Breast epithelium (tissue), 4 donors: ENCODE results near the gene RIPOR2. TPM values are rescaled to one million over a fixed set of nuclear protein-coding genes. Genes with fewer than 3 reads are reported as not detected.

Experiments
- DNase-seq, 2 donors: peaks; one replicate each; pipeline ENCODE4 v3.0.0-alpha.2; 2019; ENCODE audit warnings: low spot score in 2 of 2
- H3K27ac ChIP-seq, 2 donors: fragments of 200-600 bp; sonication (generic) in 1 of 2; one replicate each; pipeline ENCODE4 v1.5.1; 2016 to 2019; ENCODE audit warnings: mild to moderate bottlenecking in 1 of 2
- H3K27me3 ChIP-seq, 2 donors: fragments of 200-600 bp; sonication (generic) in 1 of 2; one replicate each; pipeline versions ENCODE4 v1.5.1 to v1.6.0; 2017 to 2019; ENCODE audit warnings: control low read depth in 1 of 2, mild to moderate bottlenecking in 1 of 2
- H3K36me3 ChIP-seq: fragments of 200-600 bp; one replicate; pipeline ENCODE4 v1.5.1; 2019
- H3K4me1 ChIP-seq, 2 donors: fragments of 200-600 bp; sonication (generic); one replicate each; pipeline ENCODE4 v1.5.1; 2016 to 2019; ENCODE audit warnings: control low read depth in 1 of 2
- H3K4me3 ChIP-seq, 3 donors: fragments of 200-600 bp; sonication (generic); 1 replicate in 2 of 3; 2 replicates in 1 of 3; pipeline ENCODE4 v1.5.1; 2016 to 2019; ENCODE audit warnings: mild to moderate bottlenecking in 3 of 3, moderate library complexity in 2 of 3
- H3K9me3 ChIP-seq, 2 donors: fragments of 200-600 bp; sonication (generic) in 1 of 2; one replicate each; pipeline ENCODE4 v1.5.1; 2016 to 2019; ENCODE audit warnings: control low read depth in 1 of 2
- CTCF ChIP-seq, 3 donors: fragments of 450-650 bp; IDR thresholded peaks; one replicate each; pipeline ENCODE4 v1.5.1; 2016 to 2017; ENCODE audit warnings: antibody characterized with exemption in 3 of 3, mild to moderate bottlenecking in 3 of 3, moderate library complexity in 3 of 3
- POLR2A ChIP-seq: fragments of 450-650 bp; IDR thresholded peaks from one replicate; pipeline ENCODE4 v1.6.1; 2016; ENCODE audit warnings: antibody characterized with exemption, mild to moderate bottlenecking, moderate library complexity
- POLR2AphosphoS5 ChIP-seq, 3 donors: sonication (generic); formaldehyde crosslinking; IDR thresholded peaks; one replicate each; pipeline ENCODE4 v1.6.1; 2017; ENCODE audit warnings: antibody characterized with exemption in 3 of 3
- intact Hi-C: fragments of 100-400 bp; cut with DNase I; formaldehyde crosslinking; loops from one replicate; pipeline ENCODE4 v1.15.1; 2023; ENCODE audit warnings: low total_unique reads
- total RNA-seq, 3 donors: library from RNA; depleted of rRNA; stranded (reverse); fragments of >200 nt; gene quantifications; one replicate each; pipeline ENCODE4 v1.1.0, GENCODE V29; 2016

The RIPOR2 gene
- total RNA-seq, 3 donors from 2014 or later, result 13.8 to 70.5 (median 29.2) TPM

DNA sequence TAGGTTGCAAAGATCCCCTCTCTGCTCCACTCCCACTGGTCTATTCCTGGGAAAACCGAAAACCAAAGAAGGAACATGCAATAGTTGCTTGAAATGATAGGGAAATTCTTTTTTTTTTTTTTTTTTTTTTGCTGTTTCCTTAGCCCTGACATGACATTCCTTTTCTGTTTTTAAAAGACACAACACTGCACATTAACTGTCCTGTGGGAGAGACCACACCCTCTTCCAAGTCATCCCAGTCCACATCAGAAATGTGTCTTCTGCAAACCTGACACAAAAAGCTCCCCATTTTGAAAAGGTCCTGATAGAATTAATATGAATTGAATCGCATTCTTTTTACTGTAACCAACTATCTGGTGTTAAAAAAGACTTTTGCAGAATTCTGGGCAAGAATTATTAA is 43.4 kb upstream of the RIPOR2 start:
- Histone ChIP-seq H3K27ac (no peak overlapping the region), H3K36me3 (no peaks in the 10 kb centered on the region), H3K4me1 (no peaks in the 10 kb centered on the region), H3K4me3 (no peak overlapping the region), H3K9me3 (no peaks in the 10 kb centered on the region), H3K27me3 (no peaks in the 10 kb centered on the region)
- no peak for TF ChIP-seq POLR2A
- TF ChIP-seq CTCF (IDR thresholded peaks at IDR 0.05), result no peak
- no peak for TF ChIP-seq POLR2AphosphoS5 (IDR thresholded peaks at IDR 0.05)
- no peak for DNase-seq
- intact Hi-C loops, result no loop called here

- DNase-seq, result no peak
- H3K27me3 ChIP-seq, result no peaks in the 10 kb centered on the region
- H3K27ac ChIP-seq, result no peak overlapping the region
- no peaks in the 10 kb centered on the region for H3K9me3 ChIP-seq
- intact Hi-C loops, result no loop called here
- TF ChIP-seq CTCF (IDR thresholded peaks at IDR 0.05) (no peak), POLR2A (no peak), POLR2AphosphoS5 (IDR thresholded peaks at IDR 0.05) (no peak)
- H3K4me3 ChIP-seq, result no peak overlapping the region
- H3K4me1 ChIP-seq, result no peaks in the 10 kb centered on the region
- H3K36me3 ChIP-seq, result no peaks in the 10 kb centered on the region
These were observed 38.7 kb upstream of the RIPOR2 start for GRCh38 chr6:24974182-24975171.

DNA sequence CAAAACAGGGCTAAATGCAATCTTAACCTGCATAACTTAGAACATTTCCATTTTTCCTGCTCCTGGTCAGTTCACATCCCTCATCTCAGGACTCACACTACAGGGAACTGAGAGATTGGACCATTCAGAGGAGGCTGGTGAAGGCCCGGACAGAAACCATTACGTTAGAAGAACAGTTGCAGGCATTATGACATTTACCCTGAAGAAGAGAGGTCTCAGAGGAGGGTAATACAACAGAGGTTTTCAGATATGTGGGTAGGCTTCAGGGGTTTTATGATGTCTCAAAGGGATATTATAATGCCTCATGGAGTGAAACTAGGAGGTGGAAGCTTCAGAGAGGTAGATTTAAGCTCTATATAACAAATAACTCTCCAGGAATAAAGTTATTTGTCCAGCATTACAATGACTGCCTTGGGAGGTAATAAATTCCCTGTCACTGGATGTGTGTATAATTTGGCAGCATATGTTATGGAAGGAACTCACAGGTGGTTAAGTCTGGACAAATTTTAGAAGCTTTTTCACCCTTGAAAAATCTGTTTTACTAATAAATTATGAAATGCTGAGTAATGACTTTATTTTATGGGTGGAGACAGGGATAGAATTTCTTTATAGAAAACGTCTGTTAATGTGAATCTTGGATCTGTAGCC is 36.7 kb upstream of the RIPOR2 start:
- Histone ChIP-seq H3K27ac (no peak overlapping the region), H3K4me1 (no peaks in the 10 kb centered on the region), H3K36me3 (no peaks in the 10 kb centered on the region), H3K9me3 (no peaks in the 10 kb centered on the region), H3K27me3 (no peaks in the 10 kb centered on the region), H3K4me3 (no peak overlapping the region)
- DNase-seq, result no peak
- intact Hi-C loops, result no loop called here
- no peak for TF ChIP-seq POLR2AphosphoS5 (IDR thresholded peaks at IDR 0.05)
- no peak for TF ChIP-seq CTCF (IDR thresholded peaks at IDR 0.05)
- no peak for TF ChIP-seq POLR2A

- no peak for TF ChIP-seq POLR2AphosphoS5 (IDR thresholded peaks at IDR 0.05)
- TF ChIP-seq CTCF (IDR thresholded peaks at IDR 0.05), result no peak
- no peak for TF ChIP-seq POLR2A
- intact Hi-C loops, result no loop called here
- Histone ChIP-seq H3K27me3 (no peaks in the 10 kb centered on the region), H3K9me3 (no peaks in the 10 kb centered on the region), H3K4me3 (no peak overlapping the region), H3K4me1 (no peaks in the 10 kb centered on the region), H3K36me3 (no peaks in the 10 kb centered on the region), H3K27ac (no peak overlapping the region)
- DNase-seq, result no peak
These were observed 35.3 kb upstream of the RIPOR2 start for GRCh38 chr6:24971067-24971466.

GRCh38 chr6:24969343-24969860 is 33.6 kb upstream of the RIPOR2 start:
- Histone ChIP-seq H3K4me1 (no peaks in the 10 kb centered on the region), H3K27ac (no peak overlapping the region), H3K36me3 (no peaks in the 10 kb centered on the region), H3K9me3 (no peaks in the 10 kb centered on the region), H3K27me3 (no peaks in the 10 kb centered on the region), H3K4me3 (no peak overlapping the region)
- TF ChIP-seq POLR2A, result no peak
- no peak for TF ChIP-seq POLR2AphosphoS5 (IDR thresholded peaks at IDR 0.05)
- no peak for TF ChIP-seq CTCF (IDR thresholded peaks at IDR 0.05)
- intact Hi-C loops, result no loop called here
- no peak for DNase-seq
